GM19395 (cell line): ENCODE measurements around the gene RABGAP1.

Source experiments
- ATAC-seq: cut with Tn5 transposase; IDR thresholded peaks from one replicate; pipeline ENCODE4 v1.9.1; 2021; ENCODE audit warnings: mild to moderate bottlenecking, moderate library complexity; ENCODE audit not compliant: unreplicated experiment

Gene RABGAP1

GRCh38 chr9:122944960-122945888, 4.4 kb downstream of the RABGAP1 start:
- no peak for ATAC-seq

DNA sequence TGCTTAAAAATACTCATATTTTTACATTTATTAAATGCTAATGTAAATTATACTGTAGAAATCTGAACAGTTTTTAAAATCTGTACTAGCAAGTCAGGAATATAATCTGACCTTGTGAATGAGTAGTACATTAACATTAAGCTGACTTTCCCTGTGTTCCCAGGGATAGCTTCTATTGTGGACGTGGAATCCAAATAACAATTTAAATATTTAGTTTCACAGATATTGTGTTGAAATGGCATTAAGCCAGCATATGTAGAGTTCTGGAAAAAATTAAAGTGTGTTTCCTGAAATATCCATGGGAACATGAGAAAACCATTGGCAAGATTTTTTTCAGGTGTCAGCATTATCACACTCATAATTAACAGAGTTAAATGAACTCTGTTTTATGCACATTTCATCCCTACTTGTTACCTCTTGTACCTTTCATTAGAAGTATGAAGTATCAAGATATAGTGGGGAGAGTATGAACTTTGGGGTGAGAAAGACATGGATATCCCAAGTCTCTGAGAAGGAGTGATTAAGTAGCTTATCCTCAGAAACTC, 5.7 kb downstream of the RABGAP1 start:
- no peak for ATAC-seq

GRCh38 chr9:122948313-122948712, 7.5 kb downstream of the RABGAP1 start:
- no peak for ATAC-seq

DNA sequence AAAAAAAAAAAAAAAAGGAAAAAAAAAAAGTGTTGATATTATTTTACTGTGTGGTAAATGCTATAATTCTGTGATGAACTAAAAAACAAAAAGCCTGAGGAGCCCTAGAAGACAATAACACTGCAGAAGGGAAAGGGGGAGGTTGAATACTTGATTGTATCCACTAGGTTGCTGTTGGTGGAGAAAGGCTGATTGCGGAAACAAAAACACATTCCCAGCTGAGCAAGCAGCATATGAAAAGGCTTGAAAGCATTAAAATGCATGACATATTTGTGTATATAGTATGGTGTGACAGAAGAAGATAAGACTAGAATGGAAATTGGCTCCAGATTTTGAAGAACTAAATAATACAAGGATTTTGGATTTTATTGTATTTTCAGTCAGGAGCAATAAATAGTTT, 8.9 kb downstream of the RABGAP1 start:
- no peak for ATAC-seq

DNA sequence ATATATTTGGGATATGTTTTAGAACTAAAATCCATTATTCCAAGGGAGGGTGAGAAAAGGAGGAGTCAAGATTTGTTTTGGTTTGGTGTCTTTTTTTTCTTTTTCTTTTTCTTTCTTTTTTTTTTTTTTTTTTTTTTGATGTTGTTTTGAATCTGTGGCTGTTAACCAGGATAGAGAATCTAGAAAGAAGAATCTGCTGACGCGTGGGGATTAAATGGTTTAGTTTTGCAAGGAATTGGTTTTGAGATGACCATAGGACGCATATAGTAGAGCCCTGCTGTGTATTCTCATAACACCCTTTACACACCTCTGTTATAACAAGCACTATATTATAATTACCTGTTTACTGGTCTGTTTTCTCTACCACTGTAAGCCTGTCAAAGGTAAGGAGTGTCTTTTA, 9.4 kb downstream of the RABGAP1 start:
- no peak for ATAC-seq

DNA sequence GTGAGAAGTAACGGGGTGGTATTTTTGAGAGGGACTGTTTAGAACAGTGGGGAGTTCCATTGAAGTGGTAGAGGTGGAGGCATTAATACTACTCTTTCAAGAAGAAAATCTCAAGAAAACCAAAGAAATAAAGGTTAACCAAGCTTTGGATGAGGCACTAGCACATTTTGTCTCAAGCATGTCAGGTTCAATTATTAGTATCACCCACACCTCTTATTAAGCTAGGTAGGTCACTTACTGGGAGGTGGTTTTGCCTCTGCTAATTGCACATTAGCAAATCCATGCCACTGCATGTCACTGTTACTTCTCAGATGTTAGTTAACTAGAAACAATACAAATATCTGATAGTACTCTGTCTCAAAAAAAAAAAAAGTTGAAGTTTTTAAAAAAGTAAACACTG, 10.2 kb downstream of the RABGAP1 start:
- no peak for ATAC-seq

DNA sequence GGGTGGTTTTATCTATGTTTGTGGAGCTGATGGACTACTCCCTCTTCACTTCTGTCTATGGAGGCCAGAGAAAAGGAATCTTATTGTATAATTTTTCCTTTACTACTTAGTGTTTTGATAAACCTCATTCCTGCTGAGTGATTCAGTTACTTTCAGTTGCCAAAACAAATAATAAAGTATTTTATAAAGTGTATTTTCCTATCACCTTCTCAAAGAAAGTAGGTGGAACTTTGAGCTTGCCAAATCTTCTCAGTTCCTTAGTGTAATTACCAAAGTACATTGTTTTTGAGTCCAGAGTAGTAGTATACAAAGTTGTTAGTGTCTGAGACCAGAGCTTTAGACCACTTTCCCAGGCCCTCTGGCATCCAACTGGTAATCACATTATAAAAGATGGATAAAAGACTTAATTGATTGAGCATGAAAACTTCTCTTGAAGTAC, 13.5 kb downstream of the RABGAP1 start:
- no peak for ATAC-seq

DNA sequence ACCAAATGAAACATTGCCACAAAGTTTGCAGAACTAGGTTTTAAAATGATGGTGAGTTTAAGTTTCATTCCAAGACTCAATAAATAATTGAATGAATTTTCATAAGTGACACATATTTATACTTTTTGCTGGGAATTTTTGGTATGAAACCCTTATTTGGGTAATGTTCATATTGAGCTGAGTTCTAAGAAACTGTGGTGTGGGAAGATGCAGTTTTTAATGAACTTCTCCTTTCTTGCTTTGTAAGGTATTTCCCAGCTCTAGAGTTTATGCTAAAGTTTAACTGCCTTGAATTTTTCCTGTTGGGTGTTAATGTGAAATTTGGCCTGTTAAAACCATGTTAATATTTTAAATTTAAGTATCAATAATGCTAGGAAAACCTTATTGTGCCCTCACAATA, 15.1 kb downstream of the RABGAP1 start:
- ATAC-seq = no peak

DNA sequence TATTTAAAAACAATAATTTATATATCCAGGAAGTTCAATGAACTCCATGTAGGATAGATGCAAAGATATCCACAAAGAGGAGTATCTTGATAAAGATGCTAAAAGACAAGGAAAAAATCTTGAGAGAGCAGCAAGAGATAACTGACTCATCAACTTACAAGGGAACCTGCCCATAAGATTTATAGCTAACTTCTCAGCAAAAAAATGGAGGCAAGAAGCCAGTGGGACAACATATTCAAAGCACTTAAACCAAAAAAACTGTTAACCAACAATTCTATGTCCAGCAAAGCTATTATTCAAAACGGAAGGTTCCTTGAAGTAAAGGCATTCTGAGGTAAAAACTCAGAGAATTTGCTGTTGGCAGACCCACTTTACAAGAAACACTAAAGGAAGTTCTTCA, 20.3 kb downstream of the RABGAP1 start:
- no peak for ATAC-seq

DNA sequence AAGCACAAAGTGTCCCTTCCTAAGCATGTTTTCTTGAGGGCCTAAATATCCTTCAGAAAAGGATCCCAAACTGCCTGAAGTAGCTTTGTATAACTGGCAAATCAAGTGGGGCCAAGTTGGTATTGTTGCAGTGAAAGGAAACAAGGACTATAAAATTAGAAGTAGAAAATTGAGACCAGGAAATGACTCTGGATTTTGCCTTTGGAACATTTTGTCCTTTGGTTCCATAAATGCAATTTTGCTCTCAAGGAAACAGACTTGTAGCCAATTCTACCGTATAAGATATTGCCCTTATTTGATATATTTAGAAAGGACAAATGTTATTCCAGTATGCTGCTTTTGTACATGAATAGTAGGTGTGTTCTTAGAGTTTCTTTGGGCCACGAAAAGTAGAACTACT, 34.4 kb downstream of the RABGAP1 start:
- no peak for ATAC-seq

GRCh38 chr9:122978601-122979000, 37.8 kb downstream of the RABGAP1 start:
- ATAC-seq = no peak

DNA sequence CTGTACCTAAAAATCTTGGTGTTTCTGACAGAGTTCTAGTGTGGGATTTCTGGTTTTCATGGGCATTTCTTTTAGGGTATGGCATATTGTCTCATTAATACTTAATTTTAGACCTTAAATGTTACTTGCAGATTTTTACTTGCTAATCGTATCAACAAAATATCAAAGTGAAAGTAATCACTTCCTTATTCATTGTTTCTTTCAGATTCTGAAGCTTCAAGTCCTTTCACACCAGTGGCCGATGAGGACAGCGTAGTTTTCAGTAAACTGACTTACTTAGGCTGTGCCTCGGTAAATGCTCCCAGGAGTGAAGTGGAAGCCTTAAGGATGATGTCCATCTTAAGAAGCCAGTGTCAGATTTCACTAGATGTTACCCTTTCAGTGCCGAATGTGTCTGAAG, 45.2 kb downstream of the RABGAP1 start:
- ATAC-seq = no peak

DNA sequence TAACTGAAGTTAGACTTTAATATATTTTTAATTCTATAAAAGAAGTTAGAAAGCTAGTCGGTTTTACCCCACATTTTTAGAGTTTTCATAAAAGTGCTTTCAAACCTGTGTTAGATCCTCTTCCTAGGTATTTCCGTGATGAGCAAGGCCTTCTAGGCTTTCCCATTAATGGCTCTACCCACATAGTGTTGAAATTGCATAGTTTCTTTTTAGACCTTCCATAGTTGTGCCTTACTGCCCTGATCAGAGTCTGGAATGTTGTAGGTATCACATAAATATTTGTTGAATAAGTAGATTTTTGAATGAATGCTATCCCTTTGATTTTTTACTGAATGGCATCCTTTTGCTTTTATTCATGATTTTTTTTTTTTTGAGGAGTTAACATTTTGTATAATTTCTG, 47.3 kb downstream of the RABGAP1 start:
- no peak for ATAC-seq

GRCh38 chr9:122988920-122989621, 48.3 kb downstream of the RABGAP1 start:
- peak; percentile 84 for ATAC-seq

DNA sequence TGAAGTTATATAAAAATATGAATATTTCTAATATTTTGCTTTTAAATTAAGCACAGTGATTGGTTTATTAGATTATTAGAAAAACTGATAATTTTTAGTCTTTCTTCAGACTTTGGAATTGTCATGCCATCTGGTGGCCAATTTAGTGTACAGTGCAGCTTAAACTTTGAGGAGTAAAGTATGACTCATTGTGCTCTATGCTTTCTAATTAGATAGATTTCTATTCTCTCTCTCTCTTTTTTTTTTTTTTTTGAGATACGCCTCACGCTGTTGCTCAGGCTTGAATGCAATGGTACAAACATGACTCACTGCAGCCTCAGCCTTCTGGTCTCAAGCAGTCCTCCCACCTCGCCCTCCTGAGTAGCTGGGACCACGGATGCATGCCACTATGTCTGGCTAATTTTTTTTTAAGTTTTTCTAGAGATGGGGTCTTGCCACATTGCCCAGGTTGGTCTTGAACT, 50.6 kb downstream of the RABGAP1 start:
- no peak for ATAC-seq

GRCh38 chr9:122996586-122996985, 55.8 kb downstream of the RABGAP1 start:
- no peak for ATAC-seq

DNA sequence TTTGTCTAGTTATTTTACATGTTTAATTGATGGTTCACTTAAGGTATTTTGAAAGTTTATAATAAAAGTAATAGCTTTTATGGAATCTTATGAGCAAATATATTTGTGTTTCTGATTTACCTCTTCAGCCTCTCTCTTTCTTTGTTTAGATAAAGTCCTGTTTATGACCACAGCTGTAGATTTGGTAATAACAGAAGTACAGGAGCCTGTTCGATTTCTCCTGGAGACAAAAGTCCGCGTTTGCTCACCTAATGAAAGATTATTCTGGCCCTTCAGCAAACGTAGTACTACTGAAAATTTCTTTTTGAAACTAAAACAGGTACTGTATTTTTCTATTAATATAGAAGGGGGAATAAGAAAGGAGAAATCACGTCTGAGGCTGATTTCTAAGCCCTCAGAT, 57.6 kb downstream of the RABGAP1 start:
- no peak for ATAC-seq

DNA sequence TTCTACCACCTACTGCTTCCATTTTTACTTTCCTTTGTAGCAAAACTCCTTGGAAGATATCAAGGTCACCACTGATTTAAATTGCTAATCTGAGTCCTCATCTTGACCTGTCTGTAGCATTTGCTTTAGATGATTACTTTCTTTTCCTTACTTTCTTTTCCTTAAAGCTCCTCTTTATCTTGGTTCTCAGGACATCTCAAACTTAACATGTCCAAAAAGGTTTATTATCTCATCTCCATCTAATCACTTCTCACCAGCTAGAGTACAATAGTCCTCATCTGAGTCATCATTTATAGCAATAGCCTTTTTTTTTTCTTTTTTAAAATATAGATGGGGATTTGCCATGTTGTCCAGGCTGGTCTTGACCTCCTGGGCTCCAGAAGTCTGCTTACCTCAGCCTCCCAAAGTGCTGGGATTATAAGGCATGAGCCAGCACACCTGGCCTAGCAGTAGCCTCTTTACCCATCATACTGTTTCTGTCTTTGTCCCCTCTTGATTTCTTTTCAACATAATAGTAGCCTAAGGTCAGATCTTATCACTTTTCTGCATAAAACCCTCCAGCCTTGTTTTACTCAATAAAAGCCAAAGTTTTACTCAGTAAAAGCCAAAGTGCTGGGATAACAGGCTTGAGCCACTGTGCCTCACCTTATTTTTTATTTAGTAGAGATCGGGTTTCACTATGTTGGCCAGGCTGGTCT, 59.7 kb downstream of the RABGAP1 start:
- no peak for ATAC-seq

- no peak for ATAC-seq
These were observed 61.9 kb downstream of the RABGAP1 start for GRCh38 chr9:123002754-123003153.

DNA sequence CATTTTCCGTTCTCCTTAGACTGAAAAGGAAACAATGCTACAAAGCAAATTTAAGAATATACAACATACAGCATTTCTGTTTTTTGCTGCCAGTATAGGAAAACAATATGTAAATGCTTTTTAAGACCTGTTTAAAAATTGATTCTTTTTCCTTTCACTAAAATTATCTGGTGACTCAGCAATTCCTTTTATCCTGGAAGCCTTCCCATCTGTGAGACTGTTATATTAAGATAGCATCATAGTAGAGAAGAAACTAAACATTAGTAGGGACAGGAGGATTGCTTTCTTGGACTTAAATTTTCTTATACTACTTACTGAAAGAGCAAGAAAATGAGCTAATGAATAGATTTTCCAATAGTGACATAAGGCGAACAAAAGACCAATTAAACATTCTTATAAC, 62.6 kb downstream of the RABGAP1 start:
- ATAC-seq = no peak

DNA sequence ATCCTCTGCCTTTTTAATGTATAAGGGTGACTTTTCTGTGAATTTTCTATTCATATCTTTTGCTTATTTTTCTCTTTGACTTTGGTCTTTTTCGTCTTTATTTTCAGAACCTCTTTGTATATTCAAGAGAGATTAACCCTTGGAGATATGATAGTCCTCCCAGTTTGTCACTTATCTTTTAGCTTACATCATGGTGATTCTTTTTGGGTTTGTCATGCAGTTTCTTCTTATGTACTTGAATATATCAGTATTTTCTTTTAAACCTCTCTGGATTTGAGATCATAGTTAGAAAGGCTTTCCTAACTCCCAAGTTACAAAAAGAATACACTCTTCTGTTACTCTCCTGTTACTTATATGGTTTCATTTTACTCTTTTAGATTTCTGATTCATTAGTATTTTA, 65.1 kb downstream of the RABGAP1 start:
- no peak for ATAC-seq
